22Rv1 (cell line): ENCODE results near the gene MAP2K7.
A peak's percentile ranks its signal among the peaks of the same experiment; 100 is the strongest.

Experiments
- H3K27ac ChIP-seq: fragments of 450-650 bp; 2 replicates; pipeline ENCODE4 v1.5.1; 2017
- CTCF ChIP-seq: fragments of 450-650 bp; IDR thresholded peaks from 2 replicates; pipeline ENCODE4 v1.5.1; 2017; ENCODE audit warnings: mild to moderate bottlenecking
- ZFX ChIP-seq: fragments of 450-650 bp; IDR thresholded peaks from 2 replicates; pipeline ENCODE4 v1.6.1; 2017; ENCODE audit warnings: antibody characterized with exemption, borderline replicate concordance

The MAP2K7 gene

GRCh38 chr19:7916955-7917266 lies 13.2 kb downstream of the MAP2K7 start:
- peak overlapping the region; percentile 97 for H3K27ac ChIP-seq
- TF ChIP-seq ZFX (no peak), CTCF (no peak)

GRCh38 chr19:7917267-7918061 lies 13.8 kb downstream of the MAP2K7 start:
- peak overlapping the region; percentile 97 for H3K27ac ChIP-seq
- TF ChIP-seq ZFX (no peak), CTCF (peak; percentile 78)

GRCh38 chr19:7918062-7918614 lies 14.5 kb downstream of the MAP2K7 start:
- peak overlapping the region; percentile 97 for H3K27ac ChIP-seq

GRCh38 chr19:7918615-7919421 lies 15.1 kb downstream of the MAP2K7 start:
- TF ChIP-seq ZFX (no peak), CTCF (no peak)
- H3K27ac ChIP-seq, result peak overlapping the region; percentile 97

More at GRCh38 chr19:7918062-7918614, 14.5 kb downstream of the MAP2K7 start:
- TF ChIP-seq CTCF, result peak; percentile 55

- peak within 1 kb of the TSS; percentile 97 for H3K27ac ChIP-seq
Observed at GRCh38 chr19:7919610-7920518, 16.2 kb downstream of the MAP2K7 start, which contains the start of gene SNAPC2. SNAPC2 (plus strand) TSS chr19:7920338; CDS start chr19:7920367, 29 bp downstream.

More at GRCh38 chr19:7919610-7920518, 16.2 kb downstream of the MAP2K7 start, which contains the start of gene SNAPC2:
- TF ChIP-seq CTCF, result no peak
- no peak for TF ChIP-seq ZFX
